K562 (cell line): ENCODE data around the gene FOXP4. TPM values are rescaled to one million over a fixed set of nuclear protein-coding genes. Genes with fewer than 3 reads are reported as not detected.

Source experiments
- ARID1B ChIP-seq: fragments of 450-650 bp; IDR thresholded peaks from 2 replicates; pipeline ENCODE4 v1.6.1; 2016; ENCODE audit warnings: antibody characterized with exemption, mild to moderate bottlenecking, inconsistent platforms
- CUX1 ChIP-seq: fragments of 200-800 bp; sonication (Bioruptor generic); IDR thresholded peaks from 2 replicates; pipeline ENCODE4 v1.6.1; 2016; ENCODE audit warnings: missing genetic modification characterization, missing compliant biosample characterization
- GTF2B ChIP-seq: IDR thresholded peaks from 2 replicates; pipeline ENCODE4 v1.6.1; 2011; ENCODE audit not compliant: insufficient read length; ENCODE audit errors: extremely low read depth
- MED1 ChIP-seq: sonication (generic); formaldehyde crosslinking; IDR thresholded peaks from 2 replicates; pipeline ENCODE4 v1.8.1; 2023; ENCODE audit warnings: missing genetic modification reagents, borderline replicate concordance
- MXD1 ChIP-seq: fragments of 250-450 bp; sonication (Bioruptor Pico); IDR thresholded peaks from 2 replicates; pipeline ENCODE4 v1.8.0; 2021; ENCODE audit warnings: borderline replicate concordance, mild to moderate bottlenecking, moderate library complexity; ENCODE audit not compliant: poor library complexity, severe bottlenecking
- NR1H2 ChIP-seq: sonication (generic); formaldehyde crosslinking; IDR thresholded peaks from 2 replicates; pipeline ENCODE4 v1.4.0; 2020; ENCODE audit warnings: mild to moderate bottlenecking, missing genetic modification reagents
- ZBTB17 ChIP-seq: fragments of 450-650 bp; formaldehyde crosslinking; IDR thresholded peaks from 2 replicates; pipeline ENCODE4 v1.4.0; 2020; ENCODE audit warnings: mild to moderate bottlenecking
- ZNF639 ChIP-seq, 2 experiments: fragments of 200-800 bp in 1 of 2; sonication (Bioruptor generic) in 1 of 2; sonication (generic) in 1 of 2; formaldehyde crosslinking in 1 of 2; IDR thresholded peaks in 1 of 2; conservative IDR thresholded peaks in 1 of 2; 2 replicates each; pipeline versions ENCODE4 v1.5.0 to v1.6.1; 2016 to 2020; ENCODE audit warnings: missing compliant biosample characterization in 1 of 2, missing genetic modification characterization in 1 of 2, missing genetic modification reagents in 1 of 2
- ZNF780A ChIP-seq: fragments of 250-450 bp; sonication (Bioruptor Pico); IDR thresholded peaks from 2 replicates; pipeline ENCODE4 v1.5.0; 2021; ENCODE audit warnings: mild to moderate bottlenecking
- polyA plus RNA-seq, 8 experiments: library from polyadenylated mRNA; depleted of rRNA in 4 of 8; stranded (reverse) in 5 of 8; unstranded in 3 of 8; fragments of >200 nt; fragmentation: Nextera tagmentation in 2 of 8; fragmentation: Illumina TruSeq in 1 of 8; extraction: Ambion mirVana in 2 of 8; extraction: Trizol in 1 of 8; gene quantifications; 2 replicates each; pipeline versions ENCODE4 v1.2.1 to v1.2.3, GENCODE V29; 2011 to 2014; ENCODE audit warnings: inconsistent platforms in 1 of 8, missing spikeins in 1 of 8
- total RNA-seq, 7 experiments: library from RNA; depleted of rRNA in 6 of 7; stranded (reverse); fragments of >200 nt in 6 of 7; fragmentation: Illumina TruSeq in 2 of 7; extraction: Trizol in 2 of 7; gene quantifications; 2 replicates each; pipeline versions ENCODE4 v1.2.1 to v1.2.3, GENCODE V29; 2011 to 2021; ENCODE audit warnings: low replicate concordance in 1 of 7

Gene FOXP4
- total and polyA plus RNA-seq, 9 of the 15 experiments (the other 6 are each of a cell fraction or from before 2014, with no cell fraction given), result 0.11 to 29.4 (median 2.3) TPM

GRCh38 chr6:41538556-41539182, 7.5 kb upstream of the FOXP4 start (continued):
- TF ChIP-seq GTF2B (no peak), ARID1B (no peak; the same call in 1 of the 2 replicates), MED1 (CRISPR knock-in tag) (no peak), ZBTB17 (CRISPR knock-in tag) (no peak), ZNF639 (CRISPR knock-in tag; conservative IDR thresholded peaks at IDR 0.05 in 1 of 2, IDR thresholded peaks at IDR 0.05 in 1 of 2) (no peak), ZNF780A (no peak), MXD1 (no peak), NR1H2 (CRISPR knock-in tag) (no peak), CUX1 (CRISPR knock-in tag) (no peak)
